A673 (cell line): ENCODE data around the gene DDIAS. TPM values are rescaled to one million over a fixed set of nuclear protein-coding genes. Genes with fewer than 3 reads are reported as not detected.

Experiments
- BruUV-seq: library from RNA; stranded (reverse); fragments of 400-500 nt; replicated peaks from 2 replicates; lab custom pipeline; 2021; lab: Mats Ljungman, UMichigan
- CTCF ChIA-PET: fragments of 300-600 bp; sonication (Branson Sonifier 250); formaldehyde crosslinking; loops from one replicate; lab custom pipeline; 2022; ENCODE audit warnings: antibody characterized with exemption; lab: Charles Lee
- POLR2A ChIA-PET: fragments of 300-600 bp; sonication (Branson Sonifier 250); formaldehyde crosslinking; loops from one replicate; lab custom pipeline; 2022; ENCODE audit warnings: antibody characterized with exemption; ENCODE audit not compliant: low non-redundant PET; lab: Charles Lee
- DNase-seq: peaks from one replicate; pipeline ENCODE4 v3.0.0-alpha.2; 2015; ENCODE audit warnings: low spot score
- H3K27ac ChIP-seq: fragments of 200-600 bp; sonication (generic); 2 replicates; pipeline ENCODE4 v1.5.1; 2016; ENCODE audit warnings: mixed run types, low read depth, mild to moderate bottlenecking, mixed read lengths, antibody characterized with exemption, low read length; ENCODE audit not compliant: poor library complexity, severe bottlenecking
- H3K27me3 ChIP-seq: fragments of 200-600 bp; sonication (generic); replicated peaks from 2 replicates; pipeline ENCODE4 v1.6.1; 2017; ENCODE audit warnings: mixed run types, low read depth, mild to moderate bottlenecking, mixed read lengths, antibody characterized with exemption, low read length; ENCODE audit not compliant: insufficient read depth, poor library complexity
- H3K36me3 ChIP-seq: fragments of 200-600 bp; sonication (generic); 2 replicates; pipeline ENCODE4 v1.6.1; 2016; ENCODE audit warnings: mixed run types, mild to moderate bottlenecking, mixed read lengths, antibody characterized with exemption, low read length; ENCODE audit not compliant: insufficient read depth, poor library complexity, severe bottlenecking
- H3K4me1 ChIP-seq: fragments of 200-600 bp; sonication (generic); 2 replicates; pipeline ENCODE4 v1.6.1; 2017; ENCODE audit warnings: mixed run types, mild to moderate bottlenecking, mixed read lengths, antibody characterized with exemption, low read length; ENCODE audit not compliant: insufficient read depth, poor library complexity, severe bottlenecking
- H3K4me3 ChIP-seq: fragments of 200-600 bp; sonication (generic); 2 replicates; pipeline ENCODE4 v1.5.1; 2016; ENCODE audit warnings: low read depth, mixed run types, mild to moderate bottlenecking, mixed read lengths, low read length; ENCODE audit not compliant: poor library complexity, severe bottlenecking
- H3K9me3 ChIP-seq: fragments of 200-600 bp; sonication (generic); 2 replicates; pipeline ENCODE4 v1.6.1; 2016; ENCODE audit warnings: mixed run types, low read depth, mild to moderate bottlenecking, mixed read lengths, antibody characterized with exemption, low read length; ENCODE audit not compliant: poor library complexity, severe bottlenecking
- EZH2 ChIP-seq: fragments of 200-600 bp; sonication (generic); IDR thresholded peaks from 2 replicates; pipeline ENCODE4 v1.6.1; 2017; ENCODE audit warnings: borderline replicate concordance, low read depth, mild to moderate bottlenecking, mixed read lengths, antibody characterized with exemption, low read length; ENCODE audit not compliant: poor library complexity, severe bottlenecking
- intact Hi-C: fragments of 100-400 bp; cut with micrococcal nuclease; formaldehyde crosslinking; loops from one replicate; pipeline ENCODE4 v1.10.0; 2022; ENCODE audit not compliant: unreplicated experiment
- total RNA-seq: library from RNA; stranded (reverse); gene quantifications from 2 replicates; pipeline ENCODE4 v1.2.3, GENCODE V29; 2021
- TF ChIP-seq, protein P1 (sequence below): fragments of 300-800, 200-600 bp; sonication (generic); conservative IDR thresholded peaks from 2 replicates; pipeline ENCODE4 v1.5.1; 2017; ENCODE audit warnings: low read depth, mild to moderate bottlenecking, antibody characterized with exemption, low read length, moderate library complexity, mixed read lengths

The DDIAS gene
- total RNA-seq, 1 experiment from 2014 or later: 41.5 TPM

- no TSS peak for BruUV-seq
- POLR2A ChIA-PET: no interaction called here
- TF ChIP-seq, protein P1, sequence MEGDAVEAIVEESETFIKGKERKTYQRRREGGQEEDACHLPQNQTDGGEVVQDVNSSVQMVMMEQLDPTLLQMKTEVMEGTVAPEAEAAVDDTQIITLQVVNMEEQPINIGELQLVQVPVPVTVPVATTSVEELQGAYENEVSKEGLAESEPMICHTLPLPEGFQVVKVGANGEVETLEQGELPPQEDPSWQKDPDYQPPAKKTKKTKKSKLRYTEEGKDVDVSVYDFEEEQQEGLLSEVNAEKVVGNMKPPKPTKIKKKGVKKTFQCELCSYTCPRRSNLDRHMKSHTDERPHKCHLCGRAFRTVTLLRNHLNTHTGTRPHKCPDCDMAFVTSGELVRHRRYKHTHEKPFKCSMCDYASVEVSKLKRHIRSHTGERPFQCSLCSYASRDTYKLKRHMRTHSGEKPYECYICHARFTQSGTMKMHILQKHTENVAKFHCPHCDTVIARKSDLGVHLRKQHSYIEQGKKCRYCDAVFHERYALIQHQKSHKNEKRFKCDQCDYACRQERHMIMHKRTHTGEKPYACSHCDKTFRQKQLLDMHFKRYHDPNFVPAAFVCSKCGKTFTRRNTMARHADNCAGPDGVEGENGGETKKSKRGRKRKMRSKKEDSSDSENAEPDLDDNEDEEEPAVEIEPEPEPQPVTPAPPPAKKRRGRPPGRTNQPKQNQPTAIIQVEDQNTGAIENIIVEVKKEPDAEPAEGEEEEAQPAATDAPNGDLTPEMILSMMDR: no peak
These were observed 74.3 kb downstream of the DDIAS start for GRCh38 chr11:82975882-82976281.

DNA sequence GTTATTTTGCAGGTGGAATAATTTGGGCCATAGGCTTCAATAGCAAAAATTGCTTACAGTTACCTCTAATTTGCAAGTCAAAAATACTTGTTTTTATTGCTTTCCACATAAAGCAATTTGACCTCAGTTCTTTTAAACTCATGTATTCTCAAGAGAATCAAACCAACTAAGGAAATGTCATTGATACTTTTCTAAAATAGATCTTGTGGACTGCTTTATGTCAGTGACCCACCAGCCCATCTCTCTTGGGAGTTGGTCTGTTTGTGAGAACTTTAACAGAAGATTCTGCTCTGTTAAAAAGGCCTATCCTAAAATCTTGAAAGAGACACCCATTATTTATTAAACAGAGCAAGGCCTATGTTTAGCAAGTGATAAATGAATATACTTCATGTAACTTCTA lies 75.2 kb downstream of the DDIAS start:
- TF ChIP-seq, protein P1: no peak
- no peak for TF ChIP-seq EZH2
- BruUV-seq: no TSS peak
- peaks cover under 1% of the 10 kb centered on the region for H3K36me3 ChIP-seq
- intact Hi-C loops: no loop called here
- H3K9me3 ChIP-seq: no peaks in the 10 kb centered on the region
- H3K27me3 ChIP-seq: no peaks in the 10 kb centered on the region
- H3K4me3 ChIP-seq: no peak overlapping the region
- POLR2A ChIA-PET: no interaction called here
- H3K27ac ChIP-seq: no peak overlapping the region
- CTCF ChIA-PET: no interaction called here
- no peaks in the 10 kb centered on the region for H3K4me1 ChIP-seq
- no peak for DNase-seq

More at GRCh38 chr11:82975882-82976281, 74.3 kb downstream of the DDIAS start:
- Histone ChIP-seq H3K9me3 (no peaks in the 10 kb centered on the region), H3K36me3 (no peaks in the 10 kb centered on the region), H3K27ac (no peak overlapping the region), H3K27me3 (no peaks in the 10 kb centered on the region), H3K4me1 (no peaks in the 10 kb centered on the region), H3K4me3 (no peak overlapping the region)
- DNase-seq: no peak
- intact Hi-C loops: no loop called here
- CTCF ChIA-PET: no interaction called here

DNA sequence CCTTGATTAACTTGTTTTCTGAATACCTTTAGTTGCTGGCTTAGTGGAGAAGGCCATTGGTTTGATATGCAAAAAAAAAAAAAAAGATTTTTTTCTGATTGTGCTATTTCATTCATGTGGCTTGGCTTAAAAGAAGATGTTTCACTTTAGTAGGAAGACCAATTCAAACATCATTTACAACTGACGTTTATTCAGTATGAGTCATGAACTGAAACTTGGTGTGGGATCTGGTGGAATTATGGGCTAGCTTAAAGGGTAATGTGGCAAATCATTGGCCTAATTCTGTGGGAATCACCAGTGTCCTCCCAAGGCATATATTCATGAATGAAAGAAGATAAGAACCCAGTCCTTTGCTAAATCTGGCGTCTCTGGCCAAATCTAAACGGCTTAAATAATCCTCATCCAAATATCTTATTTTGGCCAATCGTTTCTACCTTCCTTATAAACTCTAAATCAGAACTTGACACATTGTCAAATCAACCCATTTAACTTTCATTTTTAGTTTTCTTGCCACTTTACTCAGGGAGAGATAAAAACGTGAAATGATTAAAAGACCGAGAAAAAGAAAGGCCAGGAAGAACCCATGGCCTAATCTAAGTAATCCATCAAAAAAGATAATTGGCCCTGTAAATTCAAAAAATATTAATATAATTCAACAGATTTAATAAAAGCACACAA lies 77.0 kb downstream of the DDIAS start:
- Histone ChIP-seq H3K36me3 (peaks cover 4% of the 10 kb centered on the region), H3K27me3 (no peaks in the 10 kb centered on the region), H3K4me1 (no peaks in the 10 kb centered on the region), H3K4me3 (no peak overlapping the region), H3K9me3 (no peaks in the 10 kb centered on the region), H3K27ac (no peak overlapping the region)
- ChIA-PET POLR2A (no interaction called here), CTCF (no interaction called here)
- intact Hi-C loops: no loop called here
- BruUV-seq: no TSS peak
- no peak for DNase-seq
- TF ChIP-seq EZH2: no peak
- TF ChIP-seq, protein P1: no peak
